ENCODE results near the gene RAB20.
"Not testable (repeated sequence)": the region's sequence is repeated elsewhere in the genome, so short reads cannot be mapped to it uniquely, and the experiment has no call there.

The RAB20 gene

GRCh38 chr13:110561344-110562035 is at the start of gene RAB20:
TSS of gene RAB20 (minus strand) at chr13:110561722. CDS start at chr13:110561519, 203 bp downstream.
- DNase-seq (ENCODE audit: low read depth in 2 of 2, low spot score in 1 of 2), result peak; percentile 6 to 36

GRCh38 chr13:110610955-110611595 is 49.6 kb upstream of the RAB20 start:
- DNase-seq (ENCODE audit: low read depth in 2 of 2, low spot score in 1 of 2), result no peak

GRCh38 chr13:110607675-110608224 is 46.2 kb upstream of the RAB20 start:
- no peak for DNase-seq (ENCODE audit: low read depth in 2 of 2, low spot score in 1 of 2)

- DNase-seq (ENCODE audit: low read depth in 2 of 2, low spot score in 1 of 2), result not testable (repeated sequence)
Measured at GRCh38 chr13:110606281-110606680, 44.8 kb upstream of the RAB20 start.

- DNase-seq (ENCODE audit: low read depth in 2 of 2, low spot score in 1 of 2), result no peak
Measured at GRCh38 chr13:110605132-110605531, 43.6 kb upstream of the RAB20 start.

GRCh38 chr13:110600980-110601379 is 39.5 kb upstream of the RAB20 start:
- DNase-seq (ENCODE audit: low read depth in 2 of 2, low spot score in 1 of 2), result no peak

- DNase-seq (ENCODE audit: low read depth in 2 of 2, low spot score in 1 of 2), result no peak
Measured at GRCh38 chr13:110600261-110600819, 38.8 kb upstream of the RAB20 start.

- DNase-seq (ENCODE audit: low read depth in 2 of 2, low spot score in 1 of 2), result no peak
Measured at GRCh38 chr13:110597041-110597689, 35.6 kb upstream of the RAB20 start.

GRCh38 chr13:110593430-110594130 is 32.1 kb upstream of the RAB20 start:
- DNase-seq (ENCODE audit: low read depth in 2 of 2, low spot score in 1 of 2), result no peak

- no peak for DNase-seq (ENCODE audit: low read depth in 2 of 2, low spot score in 1 of 2)
Measured at GRCh38 chr13:110592665-110593064, 31.1 kb upstream of the RAB20 start.

GRCh38 chr13:110590577-110590976 is 29.1 kb upstream of the RAB20 start:
- no peak for DNase-seq (ENCODE audit: low read depth in 2 of 2, low spot score in 1 of 2)

GRCh38 chr13:110589793-110590390 is 28.4 kb upstream of the RAB20 start:
- no peak for DNase-seq (ENCODE audit: low read depth in 2 of 2, low spot score in 1 of 2)

- no peak for DNase-seq (ENCODE audit: low read depth in 2 of 2, low spot score in 1 of 2)
Measured at GRCh38 chr13:110583178-110583865, 21.8 kb upstream of the RAB20 start.

GRCh38 chr13:110582421-110582954 is 21.0 kb upstream of the RAB20 start:
- no peak for DNase-seq (ENCODE audit: low read depth in 2 of 2, low spot score in 1 of 2)

GRCh38 chr13:110581506-110582185 is 20.1 kb upstream of the RAB20 start:
- no peak for DNase-seq (ENCODE audit: low read depth in 2 of 2, low spot score in 1 of 2)

- no peak for DNase-seq (ENCODE audit: low read depth in 2 of 2, low spot score in 1 of 2)
Measured at GRCh38 chr13:110580800-110581199, 19.3 kb upstream of the RAB20 start.

- DNase-seq (ENCODE audit: low read depth in 2 of 2, low spot score in 1 of 2), result no peak
Measured at GRCh38 chr13:110578363-110578762, 16.8 kb upstream of the RAB20 start.

GRCh38 chr13:110576736-110577476 is 15.4 kb upstream of the RAB20 start:
- no peak for DNase-seq (ENCODE audit: low read depth in 2 of 2, low spot score in 1 of 2)

GRCh38 chr13:110576070-110576394 is 14.5 kb upstream of the RAB20 start:
- no peak for DNase-seq (ENCODE audit: low read depth in 2 of 2, low spot score in 1 of 2)
